HCT116 (cell line): Measurements from ENCODE around the gene TPRX1. TPM values are rescaled to one million over a fixed set of nuclear protein-coding genes. Genes with fewer than 3 reads are reported as not detected.
"Not testable (repeated sequence)": the region's sequence is repeated elsewhere in the genome, so short reads cannot be mapped to it uniquely, and the experiment has no call there.

Source experiments
- ATAC-seq: fragments of 200-7000 bp; cut with Tn5 transposase; 2 replicates; pipeline ENCODE4 v1.9.1; 2020; ENCODE audit warnings: mild to moderate bottlenecking, moderate library complexity
- BruUV-seq: library from RNA; stranded (reverse); fragments of 400-500 nt; replicated peaks from 2 replicates; lab custom pipeline; 2021; lab: Mats Ljungman, UMichigan
- CTCF ChIA-PET: fragments of 300-600 bp; sonication (Branson Sonifier 250); formaldehyde crosslinking; loops from one replicate; lab custom pipeline; 2021; ENCODE audit warnings: antibody characterized with exemption; lab: Charles Lee
- POLR2A ChIA-PET: fragments of 300-600, 350-600 bp; sonication (Branson Sonifier 250); formaldehyde crosslinking; loops from one replicate; lab custom pipeline; 2021; ENCODE audit warnings: antibody characterized with exemption; lab: Charles Lee
- RAD21 ChIA-PET, 2 experiments: fragments of 300-600 bp; sonication (Branson Sonifier 250); formaldehyde crosslinking; loops; one replicate each; lab custom pipeline; 2023; ENCODE audit warnings: low total read pairs in 2 of 2; ENCODE audit not compliant: uncharacterized antibody in 2 of 2, unreplicated experiment in 2 of 2, low non-redundant PET in 1 of 2; lab: Charles Lee
- DNase-seq: peaks from one replicate; pipeline ENCODE4 v3.0.0-alpha.2; 2010; ENCODE audit warnings: low read depth, low spot score
- H2AFZ ChIP-seq: fragments of 200-600 bp; shearing (Covaris generic), sonication (generic); 2 replicates; pipeline ENCODE4 v1.6.1; 2017; ENCODE audit warnings: low read depth, mixed run types, mixed read lengths, antibody characterized with exemption, low read length; ENCODE audit not compliant: poor library complexity, severe bottlenecking
- H3K27ac ChIP-seq: 2 replicates; pipeline ENCODE4 v1.5.1; 2012; ENCODE audit warnings: low read depth, low read length
- H3K27me3 ChIP-seq: fragments of 200-600 bp; sonication (generic); 2 replicates; pipeline ENCODE4 v1.6.1; 2016; ENCODE audit warnings: mixed run types, low read length, mixed read lengths; ENCODE audit not compliant: insufficient read depth
- H3K36me3 ChIP-seq, 2 experiments: fragments of 200-500 bp in 1 of 2; fragments of 200-600 bp in 1 of 2; sonication (Bioruptor generic) in 1 of 2; sonication (generic) in 1 of 2; 2 replicates each; pipeline versions ENCODE4 v1.5.1 to v1.6.1; 2014 to 2016; ENCODE audit warnings: low read length in 2 of 2, inconsistent platforms in 1 of 2, mixed read lengths in 1 of 2, mixed run types in 1 of 2; ENCODE audit not compliant: insufficient read depth in 2 of 2, control insufficient read depth in 1 of 2
- H3K4me1 ChIP-seq, 2 experiments: fragments of 200-600 bp in 1 of 2; sonication (generic) in 1 of 2; 2 replicates each; pipeline versions ENCODE4 v1.5.1 to v1.6.1; 2012 to 2017; ENCODE audit warnings: low read length in 2 of 2, inconsistent platforms in 1 of 2, mild to moderate bottlenecking in 1 of 2, mixed read lengths in 1 of 2, mixed run types in 1 of 2, moderate library complexity in 1 of 2; ENCODE audit not compliant: insufficient read depth in 2 of 2, control insufficient read depth in 1 of 2
- H3K4me2 ChIP-seq: fragments of 200-600 bp; sonication (generic); 2 replicates; pipeline ENCODE4 v1.6.1; 2017; ENCODE audit warnings: mixed run types, low read length, mixed read lengths
- H3K4me3 ChIP-seq, 2 experiments: fragments of 200-600 bp in 1 of 2; sonication (generic) in 1 of 2; replicated peaks in 1 of 2; 2 replicates each; pipeline ENCODE4 v1.5.1; 2011 to 2016; ENCODE audit warnings: low read length in 2 of 2, control low read depth in 1 of 2, low read depth in 1 of 2, mild to moderate bottlenecking in 1 of 2, mixed read lengths in 1 of 2, mixed run types in 1 of 2
- H3K79me2 ChIP-seq: fragments of 200-600 bp; sonication (generic); 2 replicates; pipeline ENCODE4 v1.6.1; 2017; ENCODE audit warnings: mild to moderate bottlenecking, mixed run types, low read length, moderate library complexity, mixed read lengths; ENCODE audit not compliant: insufficient read depth
- H3K9ac ChIP-seq: fragments of 200-600 bp; sonication (generic); 2 replicates; pipeline ENCODE4 v1.6.1; 2016; ENCODE audit warnings: low read length, mixed read lengths
- H3K9me2 ChIP-seq: fragments of 200-600 bp; sonication (generic), shearing (Covaris generic); 2 replicates; pipeline ENCODE4 v1.6.1; 2017; ENCODE audit warnings: mixed run types, mild to moderate bottlenecking, moderate library complexity; ENCODE audit not compliant: insufficient read depth
- H3K9me3 ChIP-seq, 2 experiments: fragments of 200-500 bp in 1 of 2; fragments of 200-600 bp in 1 of 2; sonication (Bioruptor generic) in 1 of 2; sonication (generic) in 1 of 2; 2 replicates each; pipeline ENCODE4 v1.6.1; 2014 to 2017; ENCODE audit warnings: low read length in 2 of 2, mixed read lengths in 2 of 2, inconsistent platforms in 1 of 2, low read depth in 1 of 2, mild to moderate bottlenecking in 1 of 2, mixed run types in 1 of 2, moderate library complexity in 1 of 2; ENCODE audit not compliant: control insufficient read depth in 1 of 2, insufficient read depth in 1 of 2
- H4K20me1 ChIP-seq: fragments of 200-600 bp; sonication (generic), shearing (Covaris generic); 2 replicates; pipeline ENCODE4 v1.6.1; 2017; ENCODE audit warnings: mixed run types, mild to moderate bottlenecking, moderate library complexity; ENCODE audit not compliant: insufficient read depth
- CBX3 ChIP-seq: IDR thresholded peaks from 2 replicates; pipeline ENCODE4 v1.6.1; 2012; ENCODE audit warnings: low read depth
- CEBPB ChIP-seq: IDR thresholded peaks from 2 replicates; pipeline ENCODE4 v1.6.1; 2012; ENCODE audit warnings: low read depth
- EGR1 ChIP-seq: IDR thresholded peaks from 2 replicates; pipeline ENCODE4 v1.6.1; 2012; ENCODE audit warnings: low read depth
- EZH2 ChIP-seq: fragments of 200-600 bp; sonication (generic); IDR thresholded peaks from 2 replicates; pipeline ENCODE4 v1.6.1; 2017; ENCODE audit warnings: antibody characterized with exemption, mixed run types
- EZH2phosphoT487 ChIP-seq: fragments of 200-600 bp; IDR thresholded peaks from 2 replicates; pipeline ENCODE4 v1.6.1; 2018; ENCODE audit warnings: antibody characterized with exemption, borderline replicate concordance
- POLR2A ChIP-seq: IDR thresholded peaks from 2 replicates; pipeline ENCODE4 v1.7.0; 2011; ENCODE audit warnings: borderline replicate concordance; ENCODE audit not compliant: insufficient read depth, insufficient read length; ENCODE audit errors: extremely low read depth
- RAD21 ChIP-seq: IDR thresholded peaks from 2 replicates; pipeline ENCODE4 v1.6.1; 2012; ENCODE audit warnings: low read depth, mild to moderate bottlenecking
- SRF ChIP-seq: IDR thresholded peaks from 2 replicates; pipeline ENCODE4 v1.6.1; 2012; ENCODE audit warnings: low read depth
- TCF7L2 ChIP-seq: IDR thresholded peaks from 2 replicates; pipeline ENCODE4 v1.7.0; 2011; ENCODE audit warnings: borderline replicate concordance, inconsistent platforms; ENCODE audit not compliant: insufficient read depth, insufficient read length; ENCODE audit errors: extremely low read depth
- YY1 ChIP-seq: IDR thresholded peaks from 2 replicates; pipeline ENCODE4 v1.6.1; 2011; ENCODE audit warnings: low read length, low read depth, moderate library complexity, mild to moderate bottlenecking; ENCODE audit not compliant: insufficient replicate concordance; ENCODE audit errors: extremely low read depth
- ZFX ChIP-seq: fragments of 450-650 bp; IDR thresholded peaks from 2 replicates; pipeline ENCODE4 v1.6.1; 2017
- intact Hi-C: fragments of 100-400 bp; cut with micrococcal nuclease; formaldehyde crosslinking; loops from 2 replicates; pipeline ENCODE4 v1.10.0; 2022
- total RNA-seq: library from RNA; stranded (reverse); gene quantifications from one replicate; pipeline ENCODE4 v1.2.1, GENCODE V29; 2021; ENCODE audit not compliant: unreplicated experiment
- TF ChIP-seq, protein P1 (sequence below): IDR thresholded peaks from 2 replicates; pipeline ENCODE4 v1.6.1; 2012
- TF ChIP-seq, protein P2 (sequence below): IDR thresholded peaks from 2 replicates; pipeline ENCODE4 v1.6.1; 2011; ENCODE audit warnings: mild to moderate bottlenecking, low read length, moderate library complexity; ENCODE audit not compliant: insufficient replicate concordance; ENCODE audit errors: extremely low read depth
- TF ChIP-seq, protein P3 (sequence below): IDR thresholded peaks from 2 replicates; pipeline ENCODE4 v1.6.1; 2012

TPRX1 gene
- total RNA-seq, 1 experiment from 2014 or later: not detected

DNA sequence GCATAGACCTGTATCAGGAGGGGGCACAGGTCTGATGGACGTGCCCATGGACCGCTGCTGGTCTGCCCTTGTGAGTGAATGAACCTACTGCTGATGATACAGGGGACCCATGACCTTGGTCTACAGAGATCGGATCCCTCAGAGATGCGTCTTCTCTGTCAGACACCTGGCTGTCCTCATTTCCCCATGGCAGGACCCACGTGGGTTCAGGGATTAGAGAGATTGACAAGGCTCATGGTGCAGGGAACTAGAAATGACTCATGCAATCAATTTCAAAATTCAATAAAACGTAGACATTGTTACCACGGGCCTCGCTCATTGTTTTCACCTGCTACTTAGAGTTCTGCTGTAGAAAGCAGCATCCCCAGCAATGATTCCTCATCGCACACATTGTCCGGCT, 962 bp upstream of the TPRX1 start:
- Histone ChIP-seq H3K27ac (no peak overlapping the region), H3K4me1 (peaks cover 5 to 10% of the 10 kb centered on the region in 2 experiments), H3K4me2 (no peak overlapping the region), H3K9me3 (no peaks in the 10 kb centered on the region), H4K20me1 (no peaks in the 10 kb centered on the region), H3K4me3 (no peak overlapping the region), H3K36me3 (no peaks in the 10 kb centered on the region), H3K9ac (no peak overlapping the region), H3K79me2 (no peaks in the 10 kb centered on the region), H3K9me2 (no peaks in the 10 kb centered on the region), H2AFZ (no peak overlapping the region), H3K27me3 (no peaks in the 10 kb centered on the region)
- BruUV-seq: no TSS peak
- ChIA-PET CTCF (no interaction called here), RAD21 (no interaction called here), POLR2A (no interaction called here)
- TF ChIP-seq, protein P1, sequence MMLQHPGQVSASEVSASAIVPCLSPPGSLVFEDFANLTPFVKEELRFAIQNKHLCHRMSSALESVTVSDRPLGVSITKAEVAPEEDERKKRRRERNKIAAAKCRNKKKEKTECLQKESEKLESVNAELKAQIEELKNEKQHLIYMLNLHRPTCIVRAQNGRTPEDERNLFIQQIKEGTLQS: no peak
- TF ChIP-seq EGR1 (no peak), EZH2phosphoT487 (no peak), EZH2 (no peak), CBX3 (no peak), CEBPB (no peak), TCF7L2 (no peak), YY1 (no peak), RAD21 (no peak), SRF (no peak), ZFX (no peak), POLR2A (no peak)
- TF ChIP-seq, protein P2, sequence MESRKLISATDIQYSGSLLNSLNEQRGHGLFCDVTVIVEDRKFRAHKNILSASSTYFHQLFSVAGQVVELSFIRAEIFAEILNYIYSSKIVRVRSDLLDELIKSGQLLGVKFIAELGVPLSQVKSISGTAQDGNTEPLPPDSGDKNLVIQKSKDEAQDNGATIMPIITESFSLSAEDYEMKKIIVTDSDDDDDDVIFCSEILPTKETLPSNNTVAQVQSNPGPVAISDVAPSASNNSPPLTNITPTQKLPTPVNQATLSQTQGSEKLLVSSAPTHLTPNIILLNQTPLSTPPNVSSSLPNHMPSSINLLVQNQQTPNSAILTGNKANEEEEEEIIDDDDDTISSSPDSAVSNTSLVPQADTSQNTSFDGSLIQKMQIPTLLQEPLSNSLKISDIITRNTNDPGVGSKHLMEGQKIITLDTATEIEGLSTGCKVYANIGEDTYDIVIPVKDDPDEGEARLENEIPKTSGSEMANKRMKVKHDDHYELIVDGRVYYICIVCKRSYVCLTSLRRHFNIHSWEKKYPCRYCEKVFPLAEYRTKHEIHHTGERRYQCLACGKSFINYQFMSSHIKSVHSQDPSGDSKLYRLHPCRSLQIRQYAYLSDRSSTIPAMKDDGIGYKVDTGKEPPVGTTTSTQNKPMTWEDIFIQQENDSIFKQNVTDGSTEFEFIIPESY: no peak
- TF ChIP-seq, protein P3, sequence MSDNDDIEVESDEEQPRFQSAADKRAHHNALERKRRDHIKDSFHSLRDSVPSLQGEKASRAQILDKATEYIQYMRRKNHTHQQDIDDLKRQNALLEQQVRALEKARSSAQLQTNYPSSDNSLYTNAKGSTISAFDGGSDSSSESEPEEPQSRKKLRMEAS: no peak
- intact Hi-C loops: no loop called here
- DNase-seq (no peak), ATAC-seq (no peak)

DNA sequence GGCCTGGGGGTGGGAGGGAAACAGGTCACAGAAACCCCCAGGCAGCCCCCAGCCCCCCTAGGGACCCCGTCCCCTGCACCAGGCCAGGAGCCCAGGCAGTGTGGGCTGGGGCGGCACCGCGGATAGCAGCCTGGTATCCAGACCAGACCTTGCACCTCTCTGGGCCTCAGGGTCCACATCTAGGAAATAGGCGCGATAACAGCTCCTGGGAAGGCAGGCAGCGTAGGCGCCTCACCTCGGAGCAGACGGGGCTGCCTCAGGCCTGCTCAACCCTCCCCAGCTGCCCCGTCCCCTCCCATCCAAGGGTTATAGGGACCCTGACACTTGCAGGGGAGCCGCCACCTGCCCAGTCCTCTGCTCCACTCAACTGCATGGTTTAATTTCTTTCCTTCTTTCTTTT, 680 bp downstream of the TPRX1 start:
- RAD21 ChIA-PET, H3K36me3 ChIP-seq, DNase-seq, H3K9ac ChIP-seq, intact Hi-C loops, H3K4me1 ChIP-seq, ATAC-seq, H2AFZ ChIP-seq, H4K20me1 ChIP-seq, H3K27me3 ChIP-seq, H3K4me2 ChIP-seq, CTCF ChIA-PET, POLR2A ChIA-PET, H3K9me2 ChIP-seq, H3K4me3 ChIP-seq, H3K79me2 ChIP-seq, H3K27ac ChIP-seq, BruUV-seq, H3K9me3 ChIP-seq: not testable (repeated sequence)

DNA sequence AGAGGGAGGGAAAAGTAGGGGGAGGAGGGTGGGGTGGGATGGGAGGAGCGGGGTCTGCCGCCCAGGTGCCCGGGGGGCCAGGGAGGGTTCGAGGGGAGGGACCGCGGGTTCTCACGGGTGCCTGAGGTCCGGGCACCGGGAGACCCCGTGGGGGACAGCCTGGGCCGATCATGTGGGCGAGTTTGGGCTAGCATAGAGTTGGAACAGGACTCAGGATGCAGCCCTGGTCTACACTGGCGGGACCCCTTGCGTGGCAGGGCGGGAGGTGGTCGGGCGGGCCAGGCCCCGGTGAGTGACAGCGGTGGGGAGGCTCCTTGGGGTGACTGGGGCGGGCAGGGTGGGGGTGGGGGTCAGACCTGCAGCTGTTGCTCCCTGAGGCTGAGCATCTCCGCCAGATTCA, 1.2 kb downstream of the TPRX1 start:
- H3K4me1 ChIP-seq, H3K9me3 ChIP-seq, POLR2A ChIA-PET, H3K9me2 ChIP-seq, BruUV-seq, H3K9ac ChIP-seq, H3K27ac ChIP-seq, CTCF ChIA-PET, DNase-seq, H3K4me3 ChIP-seq, H3K36me3 ChIP-seq, H3K27me3 ChIP-seq, ATAC-seq, H3K4me2 ChIP-seq, intact Hi-C loops, RAD21 ChIA-PET, H3K79me2 ChIP-seq, H4K20me1 ChIP-seq, H2AFZ ChIP-seq: not testable (repeated sequence)
